ENCODE data around the gene TUBB3. TPM values are rescaled to one million over a fixed set of nuclear protein-coding genes. Genes with fewer than 3 reads are reported as not detected.

The TUBB3 gene
- total RNA-seq, 2 donors from 2014 or later: 3.3 to 4.2 TPM

- ATAC-seq (no peak), DNase-seq (no peak)
- intact Hi-C loops (cut with DNase I, micrococcal nuclease): no loop called here
These were observed 50.1 kb downstream of the TUBB3 start for GRCh38 chr16:89973235-89973634.

GRCh38 chr16:89973654-89974335 lies 50.7 kb downstream of the TUBB3 start:
- intact Hi-C loops (cut with DNase I, micrococcal nuclease): no loop called here
- DNase-seq (peak; percentile 32 to 63), ATAC-seq (peak; percentile 68)

- ATAC-seq: peak; percentile 57
- DNase-seq: peak; percentile 32 to 37
- intact Hi-C loops (cut with DNase I, micrococcal nuclease): no loop called here
These were observed 51.7 kb downstream of the TUBB3 start for GRCh38 chr16:89974870-89975269.

GRCh38 chr16:89981414-89981813 lies 58.3 kb downstream of the TUBB3 start:
- no peak for ATAC-seq
- intact Hi-C loops (cut with DNase I, micrococcal nuclease): no loop called here
- DNase-seq: no peak

- ATAC-seq (no peak), DNase-seq (no peak)
These were observed 59.2 kb downstream of the TUBB3 start for GRCh38 chr16:89982318-89982717.

GRCh38 chr16:89983536-89983935 lies 60.4 kb downstream of the TUBB3 start:
- intact Hi-C loops (cut with DNase I, micrococcal nuclease): no loop called here
- ATAC-seq (no peak), DNase-seq (no peak)

More at GRCh38 chr16:89982318-89982717, 59.2 kb downstream of the TUBB3 start:
- intact Hi-C loops (cut with DNase I, micrococcal nuclease): no loop called here

GRCh38 chr16:89984216-89984615 lies 61.1 kb downstream of the TUBB3 start:
- intact Hi-C loops (cut with DNase I, micrococcal nuclease): no loop called here
- DNase-seq: no peak
- ATAC-seq: no peak

- intact Hi-C loops (cut with DNase I, micrococcal nuclease): no loop called here
- no peak for ATAC-seq
These were observed 62.1 kb downstream of the TUBB3 start for GRCh38 chr16:89985219-89985618.

More at GRCh38 chr16:89985219-89985618, 62.1 kb downstream of the TUBB3 start:
- DNase-seq: no peak

Other genes starting within 250 kb of the TUBB3 start
- 10 to 100 TPM; 86.1 to 92.7 TPM for gene CDK10, start 236.7 kb upstream of the TUBB3 start, total RNA-seq
- gene SPATA2L, start 221.6 kb upstream of the TUBB3 start, total RNA-seq: 10 to 100 TPM; 16.3 to 27.9 TPM
- 10 to 100 TPM; 19.6 to 23.2 TPM for gene VPS9D1, start 202.4 kb upstream of the TUBB3 start, total RNA-seq
- 10 to 100 TPM; 28.9 to 42.2 TPM for gene ZNF276, start 201.8 kb upstream of the TUBB3 start, total RNA-seq
- 10 to 100 TPM; 11.1 to 26.6 TPM for gene FANCA, start 106.7 kb upstream of the TUBB3 start, total RNA-seq
- gene SPIRE2, start 94.9 kb upstream of the TUBB3 start, total RNA-seq: 10 to 100 TPM; 70.2 to 97.7 TPM
- 100 to 1,000 TPM; 152 to 210 TPM for gene TCF25, start 49.8 kb upstream of the TUBB3 start, total RNA-seq
- 1 to 10 TPM; 2.1 to 4.3 TPM for gene MC1R, start 4.5 kb upstream of the TUBB3 start, total RNA-seq
- 10 to 100 TPM; 25.4 to 34.0 TPM for gene DEF8, start 25.4 kb downstream of the TUBB3 start, total RNA-seq
- 1 to 10 TPM; 3.8 to 4.9 TPM for gene DBNDD1, start 96.1 kb downstream of the TUBB3 start, total RNA-seq
- not detected for gene PRDM7, start 154.0 kb downstream of the TUBB3 start, total RNA-seq